GM12892 (cell line): ENCODE data around the gene OS9.

Experiments used
- POLR2A ChIP-seq: IDR thresholded peaks from 2 replicates; pipeline ENCODE4 v1.6.1; 2011; ENCODE audit warnings: low read depth, low read length, control low read depth
- POLR2AphosphoS5 ChIP-seq: IDR thresholded peaks from 2 replicates; pipeline ENCODE4 v1.6.1; 2011; ENCODE audit warnings: low read depth, low read length, control low read depth
- TAF1 ChIP-seq: IDR thresholded peaks from 2 replicates; pipeline ENCODE4 v1.6.1; 2011; ENCODE audit warnings: low read depth, mild to moderate bottlenecking, control low read depth, low read length, borderline replicate concordance

DNA sequence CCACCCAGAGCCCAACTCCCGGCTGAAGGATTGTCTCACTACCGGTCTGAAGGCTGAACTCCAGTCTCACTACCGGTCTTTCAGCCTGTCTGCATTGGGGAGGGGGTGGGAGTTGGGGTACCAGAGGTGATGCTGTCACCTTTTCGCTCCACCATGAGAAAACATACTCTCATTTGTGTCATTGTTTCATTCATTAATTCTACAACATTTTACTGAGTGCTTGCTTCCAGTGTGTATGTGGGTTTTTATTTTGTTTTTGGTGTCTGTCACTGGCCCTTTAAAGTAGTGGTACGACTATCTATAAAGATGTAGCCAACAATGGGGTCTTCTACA lies 58.7 kb downstream of the OS9 start:
- TF ChIP-seq POLR2A (no peak), POLR2AphosphoS5 (no peak), TAF1 (no peak)
